Sciatic nerve (tissue), 2 donors: ENCODE measurements around the gene PSMF1. TPM values are rescaled to one million over a fixed set of nuclear protein-coding genes. Genes with fewer than 3 reads are reported as not detected.

ENCODE experiments used
- ATAC-seq: fragments of 200-7000 bp; cut with Tn5 transposase; one replicate; pipeline ENCODE4 v1.9.1; 2020; ENCODE audit warnings: mild to moderate bottlenecking, moderate library complexity
- DNase-seq: peaks from one replicate; pipeline ENCODE4 v3.0.0-alpha.2; 2020; ENCODE audit warnings: low spot score
- intact Hi-C: fragments of 100-400 bp; cut with DNase I; formaldehyde crosslinking; loops from one replicate; pipeline ENCODE4 v1.14.2; 2022
- total RNA-seq: library from RNA; stranded (reverse); fragmentation: NEBNext Ultra II Directional; extraction: Animal tissue kit (Norgen Biotek cat#: 25700); gene quantifications from one replicate; pipeline ENCODE4 v1.2.1, GENCODE V29; 2021
- donor health status: DM: no; HTN: no; CAD: no.
- donor health status: DM: no; HTN: no; CAD: no.

Gene PSMF1, protein sequence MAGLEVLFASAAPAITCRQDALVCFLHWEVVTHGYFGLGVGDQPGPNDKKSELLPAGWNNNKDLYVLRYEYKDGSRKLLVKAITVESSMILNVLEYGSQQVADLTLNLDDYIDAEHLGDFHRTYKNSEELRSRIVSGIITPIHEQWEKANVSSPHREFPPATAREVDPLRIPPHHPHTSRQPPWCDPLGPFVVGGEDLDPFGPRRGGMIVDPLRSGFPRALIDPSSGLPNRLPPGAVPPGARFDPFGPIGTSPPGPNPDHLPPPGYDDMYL
- 187 TPM for total RNA-seq

DNA sequence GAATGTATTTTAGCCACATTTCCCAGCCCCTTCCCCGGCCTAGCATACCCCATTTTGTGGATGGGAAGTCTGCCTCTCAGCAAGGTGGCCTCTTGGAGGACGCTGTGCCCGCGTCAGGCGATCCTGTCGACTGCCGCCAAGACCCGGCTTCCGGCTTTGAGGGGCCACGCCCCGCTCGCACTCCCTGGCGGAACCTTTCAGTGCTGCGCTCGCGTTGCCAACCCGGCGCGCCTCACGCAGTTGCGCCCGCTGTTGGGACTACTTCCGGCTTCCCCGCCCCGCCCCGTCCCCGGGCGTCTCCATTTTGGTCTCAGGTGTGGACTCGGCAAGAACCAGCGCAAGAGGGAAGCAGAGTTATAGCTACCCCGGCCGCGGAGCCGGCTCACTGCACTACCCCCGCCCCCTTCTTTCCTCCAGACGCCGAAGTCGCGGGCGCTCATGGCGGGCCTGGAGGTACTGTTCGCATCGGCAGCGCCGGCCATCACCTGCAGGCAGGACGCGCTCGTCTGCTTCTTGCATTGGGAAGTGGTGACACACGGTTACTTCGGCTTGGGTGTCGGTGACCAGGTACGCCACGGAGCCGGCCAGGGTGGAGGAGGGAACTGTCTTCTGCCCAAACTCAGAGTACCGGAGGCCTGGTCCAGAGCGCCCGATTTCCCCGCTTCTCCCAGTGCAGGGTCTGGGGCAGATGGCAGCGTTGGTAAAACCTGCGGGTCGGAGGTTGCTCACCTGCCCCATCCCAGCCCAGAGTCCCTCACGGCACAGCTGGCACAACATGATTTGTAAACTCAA lies at the start of gene PSMF1:
Gene PSMF1 (plus strand): TSS at position 267 of the 792 bp plus-strand sequence. CDS start 172 bp downstream, at position 439.
- ATAC-seq: peak; percentile 98
- peak; percentile 96 for DNase-seq
- intact Hi-C loops: no loop called here

DNA sequence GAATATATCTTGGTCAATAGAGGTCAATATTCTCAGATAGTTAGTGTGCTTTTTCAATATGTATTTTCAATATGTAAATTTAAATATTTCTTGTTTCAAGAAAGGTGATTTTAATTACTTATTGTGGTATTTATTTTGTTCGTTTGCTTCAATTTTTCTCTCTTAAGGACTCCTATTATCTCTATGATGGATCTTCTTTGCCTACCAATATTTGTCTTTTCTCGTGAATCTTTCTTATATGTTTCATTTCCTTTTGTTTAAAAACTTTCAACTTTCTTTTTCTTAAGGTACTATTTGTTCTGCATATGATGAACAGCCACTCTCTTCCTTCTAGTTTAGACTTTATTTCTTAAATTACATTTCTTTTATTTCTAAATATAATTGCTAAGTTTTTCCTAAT lies 46.1 kb upstream of the PSMF1 start:
- ATAC-seq (no peak), DNase-seq (no peak)
- intact Hi-C loops: no loop called here

DNA sequence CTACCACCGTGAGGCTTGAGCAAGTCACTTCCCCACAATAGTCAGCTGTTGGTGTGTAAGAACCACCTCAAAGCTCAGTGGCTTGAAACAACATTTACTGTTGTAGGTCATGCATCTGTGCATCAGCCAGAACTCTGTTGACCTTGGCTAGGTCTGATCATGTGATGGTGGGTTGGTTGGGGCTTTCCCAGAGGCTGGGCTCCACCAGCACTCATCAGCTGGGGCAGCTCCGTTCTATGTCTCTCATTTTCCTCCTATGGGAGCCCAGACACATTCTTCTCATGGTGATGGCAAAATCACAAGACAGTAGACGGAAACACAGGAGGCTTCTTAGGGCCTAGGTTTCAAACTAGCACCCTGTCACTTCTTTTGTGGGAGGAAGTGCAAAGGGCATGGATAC lies 42.8 kb upstream of the PSMF1 start:
- no peak for DNase-seq
- no peak for ATAC-seq

DNA sequence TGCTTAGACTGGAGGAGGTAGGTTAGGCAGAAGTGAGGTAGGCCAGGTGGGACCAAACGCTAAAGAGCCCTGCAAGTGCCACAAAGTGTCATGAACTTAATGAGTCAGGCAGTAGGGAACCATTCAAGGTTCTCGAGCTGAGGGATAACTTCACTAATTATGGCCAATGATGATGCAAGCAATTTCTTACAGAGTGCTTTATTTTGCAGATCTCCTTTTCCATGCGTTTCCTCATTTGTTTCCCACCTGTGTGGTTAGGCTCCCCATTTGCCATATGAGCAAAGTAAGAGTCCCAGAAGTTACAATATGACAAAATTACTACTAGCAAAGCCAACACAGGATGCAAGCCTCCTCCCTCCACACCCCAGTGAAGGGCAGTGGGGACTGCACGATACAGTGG lies 36.5 kb upstream of the PSMF1 start:
- DNase-seq (no peak), ATAC-seq (no peak)
- intact Hi-C loops: no loop called here

More for the DNA sequence above, 42.8 kb upstream of the PSMF1 start:
- intact Hi-C loops: no loop called here

DNA sequence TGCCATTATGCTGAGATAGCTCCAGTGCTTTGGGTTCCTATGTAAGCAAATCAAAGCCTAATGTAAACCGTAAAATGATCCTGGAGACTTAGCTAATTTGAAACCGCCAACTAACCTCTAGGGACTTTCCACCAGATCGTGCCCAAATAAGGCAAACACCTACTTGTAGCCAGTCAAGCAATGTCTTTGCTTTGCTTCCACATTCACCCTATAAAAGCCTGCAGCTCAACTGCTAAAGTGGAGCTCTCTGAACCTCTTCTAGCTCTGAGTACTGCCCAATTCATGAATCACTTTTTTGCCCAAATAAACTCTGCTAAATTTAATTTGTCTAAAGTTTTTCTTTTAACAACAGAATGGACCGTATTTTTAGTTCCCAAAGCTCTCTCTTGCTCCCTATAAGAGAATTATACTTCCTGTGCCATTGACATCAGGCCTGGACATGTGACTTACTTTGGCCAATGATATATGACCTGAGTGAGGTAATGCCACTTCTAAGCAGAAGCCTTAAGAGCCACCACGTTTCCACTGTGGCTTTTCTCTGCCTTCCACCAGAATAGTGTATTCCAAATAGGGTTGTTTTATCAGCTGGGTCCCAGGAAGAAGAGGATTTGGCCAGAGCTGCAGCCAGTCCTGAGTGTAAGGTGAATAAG lies 34.8 kb upstream of the PSMF1 start:
- DNase-seq (no peak), ATAC-seq (no peak)
- intact Hi-C loops: no loop called here

DNA sequence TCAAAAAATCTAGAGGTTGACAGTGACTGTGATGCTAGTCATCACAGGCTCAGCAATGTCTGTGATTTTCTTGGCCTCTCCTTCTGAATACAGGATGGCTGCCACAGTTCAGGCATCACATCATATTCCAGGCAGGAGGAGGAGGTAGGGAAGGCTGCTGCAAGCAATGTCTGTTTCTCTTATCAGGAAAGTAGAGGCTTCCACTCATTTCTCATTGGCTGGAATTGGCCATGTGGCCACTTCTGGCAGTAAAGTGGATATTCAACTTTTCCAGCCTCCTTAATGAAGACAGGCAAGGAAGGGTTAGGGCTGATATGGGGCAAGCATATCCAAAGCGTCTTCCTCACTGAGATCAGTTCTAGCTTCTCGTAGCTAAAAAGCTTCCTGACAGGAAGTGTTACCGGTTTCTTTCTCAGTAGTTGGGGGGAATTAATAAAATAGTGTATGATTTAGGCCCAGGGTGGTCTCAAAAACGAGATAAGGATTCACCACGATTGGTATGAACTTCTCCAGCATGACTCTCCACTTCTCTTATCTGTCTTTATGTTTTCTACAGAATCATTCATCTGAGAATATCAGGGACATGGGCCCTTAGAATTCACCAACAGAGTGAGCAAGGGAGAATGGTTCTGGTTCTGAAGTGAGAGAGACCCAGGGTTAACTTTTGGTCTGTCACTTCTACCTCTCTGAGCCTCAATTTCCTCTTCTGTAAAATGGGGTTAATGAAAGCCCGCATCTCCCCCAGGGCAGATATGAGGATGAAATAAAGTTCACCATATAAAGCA lies 32.7 kb upstream of the PSMF1 start:
- DNase-seq: no peak
- no peak for ATAC-seq
- intact Hi-C loops: no loop called here

DNA sequence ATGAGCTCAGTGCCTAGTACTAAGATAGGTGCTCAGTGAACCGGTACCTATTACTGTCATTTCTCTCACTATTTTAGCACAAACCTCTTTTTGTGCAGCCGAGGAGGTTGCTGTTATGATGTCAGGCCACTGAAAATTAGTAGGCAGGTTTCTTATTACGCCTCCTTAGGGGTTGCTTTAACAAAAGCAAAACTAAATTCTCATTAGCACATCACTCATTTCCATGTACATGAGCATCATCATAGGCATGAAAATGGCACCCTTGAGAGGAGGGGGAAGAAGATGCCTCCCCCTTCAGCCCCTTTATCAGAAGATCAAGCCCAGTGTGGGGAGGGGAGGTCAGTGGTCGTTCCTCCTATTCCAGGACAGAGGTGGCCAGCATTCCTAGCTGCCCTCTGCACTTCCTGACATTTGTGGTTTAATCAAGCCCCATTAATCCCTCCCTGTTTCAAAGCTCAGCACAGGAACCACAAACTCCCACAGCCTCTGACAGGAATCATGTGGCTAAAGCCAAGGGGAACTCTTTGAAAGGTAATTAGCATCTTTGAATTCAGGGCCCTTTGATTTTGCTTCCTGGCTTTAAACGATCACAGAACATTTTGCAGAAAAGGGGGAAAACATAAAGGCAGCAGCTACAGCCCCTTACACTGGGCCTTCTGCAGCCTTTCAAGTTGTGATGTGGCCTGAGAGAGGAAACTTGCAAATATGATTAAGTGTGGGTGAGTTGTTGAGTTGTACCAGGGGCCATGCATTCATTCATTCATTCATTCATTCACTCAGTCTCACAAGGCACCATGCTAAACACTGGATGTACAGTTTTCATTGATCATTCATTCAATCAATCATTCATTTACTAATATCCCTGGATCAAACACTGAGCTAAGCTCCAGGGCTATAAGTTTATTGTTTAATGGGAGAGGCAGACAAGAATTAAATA lies 31.9 kb upstream of the PSMF1 start:
- intact Hi-C loops: no loop called here
- ATAC-seq: no peak

DNA sequence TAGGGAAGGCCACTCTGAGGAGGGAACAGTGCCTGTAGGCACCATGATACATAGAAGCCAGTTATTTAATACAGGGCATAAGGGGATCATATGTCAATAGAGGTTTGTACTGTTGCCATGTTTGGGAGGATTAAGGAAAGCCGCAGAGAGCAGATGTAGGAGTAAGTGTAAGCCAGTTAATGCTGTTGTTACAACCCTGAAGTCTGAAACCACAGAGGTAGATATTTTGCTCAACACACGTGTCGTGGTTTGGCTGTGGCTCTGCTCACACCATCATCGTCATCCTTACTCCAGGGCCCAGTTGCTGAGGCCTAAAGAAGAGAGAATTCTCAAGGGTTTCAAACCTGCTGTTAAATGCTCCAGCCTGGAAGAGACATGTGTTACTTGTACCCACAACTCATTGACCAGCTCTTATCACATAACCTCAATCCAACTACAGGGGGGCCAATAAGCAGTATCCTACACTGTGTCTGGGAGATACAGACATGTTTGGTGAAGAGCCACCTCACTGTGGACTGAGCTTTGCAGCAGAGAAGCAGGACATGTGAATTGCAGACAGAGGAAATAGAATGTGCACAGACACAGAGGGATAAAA lies 31.0 kb upstream of the PSMF1 start:
- no peak for ATAC-seq
- intact Hi-C loops: no loop called here
- no peak for DNase-seq

More for the DNA sequence above, 31.9 kb upstream of the PSMF1 start:
- DNase-seq: no peak

DNA sequence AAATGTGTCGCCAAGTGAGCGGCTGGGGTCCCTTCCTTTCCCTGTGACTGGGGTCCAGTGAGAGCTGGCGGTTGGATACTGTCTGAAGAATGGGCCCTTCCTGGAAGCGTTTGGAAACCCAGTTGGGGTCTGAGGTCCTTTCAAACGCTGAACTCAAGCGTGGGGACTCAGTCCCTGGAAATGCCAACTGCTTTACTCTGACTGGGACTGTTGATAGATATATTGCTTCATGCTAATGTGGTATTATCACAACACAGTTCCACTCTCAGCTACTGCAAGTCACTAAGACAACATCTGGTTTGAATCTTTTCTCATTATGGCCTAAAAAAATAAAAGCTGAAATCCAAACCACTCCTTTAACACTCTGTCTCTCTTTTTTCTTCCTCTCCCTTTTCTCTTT lies 23.7 kb upstream of the PSMF1 start:
- intact Hi-C loops: no loop called here
- no peak for DNase-seq
- no peak for ATAC-seq

DNA sequence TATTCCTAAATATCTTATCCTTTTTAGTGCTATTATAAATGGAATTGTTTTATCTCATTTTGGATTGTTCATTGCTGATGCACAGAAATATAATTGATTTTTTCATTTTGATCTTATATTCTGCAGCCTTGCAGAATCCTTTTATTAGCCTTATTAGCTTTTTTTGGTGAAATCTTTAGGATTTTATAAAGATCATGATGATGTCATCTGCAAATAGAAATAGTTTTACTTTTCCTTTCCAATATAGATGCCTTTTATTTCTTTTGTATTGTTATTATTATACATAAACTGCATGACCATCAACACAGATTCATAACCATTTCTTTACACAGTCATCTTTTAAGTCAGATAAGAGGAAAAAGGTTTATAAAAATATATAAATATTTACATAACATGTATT lies 16.9 kb upstream of the PSMF1 start:
- intact Hi-C loops: no loop called here
- no peak for ATAC-seq
- no peak for DNase-seq

DNA sequence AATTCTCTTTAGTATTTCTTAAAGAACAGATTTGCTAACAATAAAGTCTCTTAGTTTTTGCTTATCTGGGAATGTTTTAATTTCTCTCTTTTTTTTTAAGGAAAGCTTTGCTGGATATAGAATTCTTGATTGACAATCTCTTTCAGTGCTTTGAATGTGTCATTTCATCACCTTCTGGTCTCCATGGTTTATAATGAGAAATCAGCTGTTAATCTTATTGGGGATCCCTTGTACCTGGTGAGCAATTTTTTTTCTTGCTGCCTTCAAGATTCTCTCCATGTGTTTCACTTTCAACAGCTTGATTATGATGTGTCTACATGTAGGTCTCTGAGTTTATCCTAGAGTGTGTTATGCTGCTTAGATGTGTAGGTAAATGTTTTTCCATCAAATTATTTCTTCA lies 16.4 kb upstream of the PSMF1 start:
- intact Hi-C loops: no loop called here
- DNase-seq: no peak
- ATAC-seq: no peak

DNA sequence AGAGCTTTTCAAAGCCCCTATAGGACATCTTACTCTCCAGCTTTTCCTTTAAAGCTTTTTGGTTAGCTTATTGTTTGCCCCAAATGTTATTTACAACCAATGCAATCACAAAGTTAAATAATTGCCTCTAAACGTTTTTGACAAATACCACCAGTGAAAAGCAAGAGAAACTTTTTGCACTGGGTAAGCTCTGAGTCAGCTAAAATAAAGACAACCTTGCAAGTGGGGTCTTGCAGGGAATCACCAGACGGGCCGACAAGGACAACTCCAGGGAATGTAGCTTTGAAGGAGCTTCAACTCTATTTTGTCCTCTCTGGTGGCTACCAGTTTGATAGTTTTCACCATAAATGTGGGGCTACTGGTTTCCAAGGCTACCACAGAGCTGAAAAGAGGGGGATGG lies 14.7 kb upstream of the PSMF1 start:
- DNase-seq: no peak
- ATAC-seq: no peak
- intact Hi-C loops: no loop called here

DNA sequence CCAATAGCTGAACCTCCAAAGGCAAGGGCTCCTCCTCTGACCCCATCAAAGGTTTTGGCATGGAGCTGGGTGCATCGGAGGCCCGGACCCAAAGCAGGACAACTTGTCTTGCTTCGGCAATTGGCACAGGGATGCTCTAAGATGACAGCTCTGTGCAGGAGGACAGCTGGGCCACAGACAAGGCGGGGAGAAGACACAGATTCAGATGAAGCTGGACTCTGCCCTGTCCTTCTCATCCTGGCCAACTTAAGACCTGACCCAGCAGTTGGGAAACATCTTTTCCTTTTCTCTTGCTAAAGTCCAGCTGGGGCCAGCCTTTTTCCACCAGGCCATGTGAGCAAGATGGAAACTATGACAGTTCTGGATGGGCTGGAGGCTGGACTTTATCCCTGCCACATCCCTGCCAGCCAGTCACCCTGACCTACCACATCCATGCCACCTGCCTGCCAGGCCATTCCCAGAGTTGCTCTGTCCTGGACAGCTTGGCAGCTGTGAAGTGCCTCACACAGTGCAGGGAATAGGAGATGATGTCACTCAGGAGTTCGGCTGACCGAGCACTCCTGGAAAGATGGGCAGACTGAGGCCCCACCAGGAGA lies 12.7 kb upstream of the PSMF1 start:
- ATAC-seq (no peak), DNase-seq (no peak)
- intact Hi-C loops: no loop called here

DNA sequence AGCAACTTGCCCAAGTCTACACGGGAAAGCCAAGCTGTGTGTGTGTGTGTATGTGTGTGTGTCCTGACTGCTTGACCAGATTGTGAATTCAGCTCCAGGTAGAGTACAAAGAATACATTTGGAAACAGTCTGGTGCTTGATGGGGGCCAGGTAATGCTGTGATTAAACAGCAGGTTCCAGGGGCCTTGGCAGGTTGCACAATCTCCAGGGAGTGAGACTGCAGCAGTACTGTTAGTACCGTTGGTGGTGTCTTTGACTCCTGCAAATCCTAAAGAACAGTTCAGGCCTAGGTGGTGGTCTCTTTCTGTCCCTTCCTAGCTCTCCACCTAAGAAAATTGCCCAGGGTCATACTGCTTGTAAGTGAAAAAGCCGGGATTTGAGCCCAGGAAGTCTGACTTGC lies 11.2 kb upstream of the PSMF1 start:
- intact Hi-C loops: no loop called here
- no peak for DNase-seq
- ATAC-seq: no peak

DNA sequence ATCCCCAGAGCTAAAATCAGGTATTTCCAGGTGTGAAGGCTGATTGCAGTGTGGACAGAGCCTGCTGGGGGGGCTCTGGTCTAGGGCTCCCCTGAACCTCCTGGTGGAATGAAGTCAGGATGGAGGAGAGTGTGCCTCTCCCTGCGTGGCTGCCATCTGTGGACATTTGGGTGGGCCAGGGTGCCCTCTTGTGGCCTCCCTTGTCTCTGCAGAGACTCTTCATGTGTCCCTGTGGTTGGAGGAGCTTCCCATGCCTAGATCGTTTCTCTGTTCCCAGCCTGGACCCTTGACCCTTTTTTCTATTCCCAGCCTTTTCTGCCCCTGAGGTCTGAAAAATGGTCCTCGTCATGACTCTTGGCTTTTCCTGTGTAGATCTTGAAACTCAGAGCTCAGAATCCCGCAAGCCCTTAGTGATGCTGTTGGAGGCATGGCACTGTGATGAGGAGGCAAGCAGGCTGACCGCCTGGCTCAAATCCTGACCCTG lies 9.9 kb upstream of the PSMF1 start:
- ATAC-seq (peak; percentile 62), DNase-seq (peak; percentile 71)
- intact Hi-C loops: no loop called here

DNA sequence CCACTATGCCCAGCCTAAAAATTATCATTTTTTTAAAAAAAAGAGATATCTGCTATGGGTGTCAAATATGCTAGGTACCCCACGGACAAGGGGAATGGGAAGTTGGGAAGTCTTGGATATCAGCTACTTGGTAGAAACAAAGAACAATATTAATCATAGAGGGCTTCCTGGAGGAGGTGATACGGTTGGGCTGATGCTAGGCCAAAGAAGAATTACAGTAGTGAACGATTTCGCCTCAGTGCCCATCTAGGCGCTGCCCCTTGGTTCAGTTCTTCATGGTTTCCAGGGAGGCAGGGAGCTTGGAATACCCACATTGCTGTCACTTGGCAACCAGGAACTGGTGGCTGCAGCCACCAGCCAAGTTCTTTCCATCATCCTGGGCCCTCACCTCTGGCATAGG lies 5.5 kb upstream of the PSMF1 start:
- ATAC-seq: no peak
- intact Hi-C loops: no loop called here
- DNase-seq: no peak

DNA sequence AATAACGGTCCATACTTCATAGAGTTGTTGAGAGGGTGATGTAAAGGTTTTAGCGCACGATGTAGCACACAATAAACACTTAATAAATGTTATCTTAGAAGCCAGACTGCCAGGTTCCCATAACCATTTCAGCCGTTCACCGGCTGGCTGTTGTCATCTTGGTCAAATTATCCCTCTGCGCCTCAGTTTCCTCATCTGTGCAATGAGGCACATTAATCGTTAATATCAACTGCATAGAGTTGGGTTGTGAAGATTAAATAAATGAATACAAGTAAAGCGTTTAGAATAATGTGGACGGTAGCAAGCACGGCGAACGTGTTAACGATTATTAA lies 432 bp upstream of the PSMF1 start:
- no peak for ATAC-seq
- intact Hi-C loops: no loop called here

DNA sequence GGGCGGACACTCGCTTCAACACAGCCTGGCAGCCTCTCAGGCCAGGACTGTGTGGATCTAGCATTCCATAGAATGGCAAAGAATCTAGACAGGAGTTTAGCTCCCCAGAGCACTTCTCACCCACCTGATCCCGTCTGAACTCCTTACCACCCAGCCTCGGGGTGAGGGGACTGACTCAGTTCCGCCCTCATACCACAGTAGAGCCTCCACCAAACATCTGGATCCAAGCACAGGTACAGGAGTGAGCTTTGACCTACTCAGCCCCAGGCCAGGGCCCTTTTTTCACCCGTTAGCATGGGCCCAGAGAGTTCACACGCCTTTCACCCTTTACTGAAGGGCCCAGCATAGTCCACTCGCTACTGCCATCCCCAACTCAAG lies 715 bp downstream of the PSMF1 start:
- intact Hi-C loops: no loop called here
- no peak for DNase-seq
- no peak for ATAC-seq

More for the DNA sequence above, 432 bp upstream of the PSMF1 start:
- DNase-seq: no peak
